GM12892 (cell line): ENCODE data around the gene AHDC1.

Experiments
- POLR2A ChIP-seq: IDR thresholded peaks from 2 replicates; pipeline ENCODE4 v1.6.1; 2011; ENCODE audit warnings: low read depth, low read length, control low read depth
- POLR2AphosphoS5 ChIP-seq: IDR thresholded peaks from 2 replicates; pipeline ENCODE4 v1.6.1; 2011; ENCODE audit warnings: low read depth, low read length, control low read depth
- TAF1 ChIP-seq: IDR thresholded peaks from 2 replicates; pipeline ENCODE4 v1.6.1; 2011; ENCODE audit warnings: low read depth, mild to moderate bottlenecking, control low read depth, low read length, borderline replicate concordance

GRCh38 chr1:27545271-27545670 is 58.7 kb downstream of the AHDC1 start:
- TF ChIP-seq POLR2AphosphoS5, result no peak
- TF ChIP-seq POLR2A, result no peak
- TF ChIP-seq TAF1, result no peak
